Effector memory CD8-positive, alpha-beta T cell (primary cell): Measurements from ENCODE around the gene CITED4.
A peak's percentile ranks its signal among the peaks of the same experiment; 100 is the strongest.

Experiments
- ATAC-seq: fragments of 150-1000 bp; cut with Tn5 transposase; replicated peaks from 2 replicates; pipeline ENCODE4 v1.10.0; 2021; ENCODE audit warnings: mild to moderate bottlenecking, moderate library complexity
- DNase-seq, 3 experiments: peaks; one replicate each; pipeline ENCODE4 v3.0.0; 2021
- H3K27ac Mint-ChIP-seq, 2 donors: one replicate each; pipeline ENCODE4 v1.8.0; 2022; ENCODE audit warnings: mild to moderate bottlenecking in 2 of 2, mixed read lengths in 2 of 2, moderate library complexity in 2 of 2
- H3K27me3 Mint-ChIP-seq, 2 donors: one replicate each; pipeline ENCODE4 v1.8.0; 2022; ENCODE audit warnings: mixed read lengths in 2 of 2
- H3K36me3 Mint-ChIP-seq: one replicate; pipeline ENCODE4 v1.8.0; 2022; ENCODE audit warnings: mild to moderate bottlenecking, moderate library complexity, mixed read lengths; ENCODE audit not compliant: insufficient read depth
- H3K4me1 Mint-ChIP-seq, 2 donors: one replicate each; pipeline ENCODE4 v1.8.0; 2022; ENCODE audit warnings: low read depth in 2 of 2, mixed read lengths in 2 of 2
- H3K4me3 Mint-ChIP-seq, 2 donors: one replicate each; pipeline ENCODE4 v1.8.0; 2022; ENCODE audit warnings: mild to moderate bottlenecking in 2 of 2, mixed read lengths in 2 of 2, moderate library complexity in 2 of 2
- H3K9me3 Mint-ChIP-seq, 2 donors: one replicate each; pipeline ENCODE4 v1.8.0; 2022; ENCODE audit warnings: mixed read lengths in 2 of 2

Gene CITED4

GRCh38 chr1:40878906-40879305 lies 16.7 kb upstream of the CITED4 start:
- ATAC-seq = no peak

GRCh38 chr1:40877698-40878097 lies 15.5 kb upstream of the CITED4 start:
- Mint-ChIP-seq H3K27ac (peak overlapping the region; percentile 55 to 91), H3K9me3 (no peaks in the 10 kb centered on the region), H3K36me3 (no peaks in the 10 kb centered on the region), H3K27me3 (peaks cover 3 to 19% of the 10 kb centered on the region in 2 donors), H3K4me3 (peak overlapping the region in 1 of 2 donors; percentile 12), H3K4me1 (peaks cover 25 to 35% of the 10 kb centered on the region in 2 donors)
- DNase-seq = no peak
- no peak for ATAC-seq

More at GRCh38 chr1:40878906-40879305, 16.7 kb upstream of the CITED4 start:
- no peaks in the 10 kb centered on the region for H3K9me3 Mint-ChIP-seq
- H3K36me3 Mint-ChIP-seq = no peaks in the 10 kb centered on the region
- no peak overlapping the region for H3K27ac Mint-ChIP-seq
- no peak overlapping the region for H3K4me3 Mint-ChIP-seq
- peaks cover 13 to 31% of the 10 kb centered on the region in 2 donors for H3K27me3 Mint-ChIP-seq
- DNase-seq = no peak
- peaks cover 28 to 32% of the 10 kb centered on the region in 2 donors for H3K4me1 Mint-ChIP-seq

- H3K4me1 Mint-ChIP-seq = peaks cover 25 to 35% of the 10 kb centered on the region in 2 donors
- DNase-seq = no peak
- H3K9me3 Mint-ChIP-seq = no peaks in the 10 kb centered on the region
- peak overlapping the region; percentile 55 to 91 for H3K27ac Mint-ChIP-seq
- peak overlapping the region in 1 of 2 donors; percentile 12 for H3K4me3 Mint-ChIP-seq
- H3K27me3 Mint-ChIP-seq = peaks cover 0 to 13% of the 10 kb centered on the region in 2 donors
- no peaks in the 10 kb centered on the region for H3K36me3 Mint-ChIP-seq
- ATAC-seq = no peak
Observed at GRCh38 chr1:40876891-40877290, 14.7 kb upstream of the CITED4 start.

GRCh38 chr1:40876436-40876761 lies 14.2 kb upstream of the CITED4 start:
- peak overlapping the region; percentile 66 to 91 for H3K27ac Mint-ChIP-seq

GRCh38 chr1:40873863-40874472 lies 11.8 kb upstream of the CITED4 start:
- Mint-ChIP-seq H3K36me3 (no peaks in the 10 kb centered on the region), H3K27me3 (no peaks in the 10 kb centered on the region), H3K4me1 (peaks cover 25 to 35% of the 10 kb centered on the region in 2 donors), H3K4me3 (no peak overlapping the region), H3K27ac (no peak overlapping the region), H3K9me3 (no peaks in the 10 kb centered on the region)
- ATAC-seq (no peak), DNase-seq (no peak)

More at GRCh38 chr1:40876436-40876761, 14.2 kb upstream of the CITED4 start:
- Mint-ChIP-seq H3K36me3 (no peaks in the 10 kb centered on the region), H3K9me3 (no peaks in the 10 kb centered on the region), H3K27me3 (peaks cover 0 to 13% of the 10 kb centered on the region in 2 donors), H3K4me3 (no peak overlapping the region), H3K4me1 (peaks cover 25 to 35% of the 10 kb centered on the region in 2 donors)
- DNase-seq = no peak
- no peak for ATAC-seq

GRCh38 chr1:40872276-40872675 lies 10.1 kb upstream of the CITED4 start:
- H3K4me3 Mint-ChIP-seq = no peak overlapping the region
- no peaks in the 10 kb centered on the region for H3K36me3 Mint-ChIP-seq
- no peak for DNase-seq
- no peaks in the 10 kb centered on the region for H3K27me3 Mint-ChIP-seq
- peaks cover 21 to 25% of the 10 kb centered on the region in 2 donors for H3K4me1 Mint-ChIP-seq
- no peaks in the 10 kb centered on the region for H3K9me3 Mint-ChIP-seq
- no peak overlapping the region for H3K27ac Mint-ChIP-seq
- no peak for ATAC-seq

- Mint-ChIP-seq H3K36me3 (no peaks in the 10 kb centered on the region), H3K9me3 (no peaks in the 10 kb centered on the region), H3K4me3 (no peak overlapping the region), H3K27ac (no peak overlapping the region), H3K4me1 (peaks cover 3 to 7% of the 10 kb centered on the region in 2 donors), H3K27me3 (no peaks in the 10 kb centered on the region)
- ATAC-seq (no peak), DNase-seq (no peak)
Observed at GRCh38 chr1:40870135-40870728, 8.1 kb upstream of the CITED4 start.

- ATAC-seq (no peak), DNase-seq (no peak)
- Mint-ChIP-seq H3K9me3 (no peaks in the 10 kb centered on the region), H3K4me3 (no peak overlapping the region), H3K4me1 (peaks cover 0 to under 1% of the 10 kb centered on the region in 2 donors), H3K36me3 (no peaks in the 10 kb centered on the region), H3K27ac (no peak overlapping the region), H3K27me3 (no peaks in the 10 kb centered on the region)
Observed at GRCh38 chr1:40868051-40868723, 6.0 kb upstream of the CITED4 start.

GRCh38 chr1:40861224-40862003 lies 749 bp downstream of the CITED4 start:
- peak in 2 of 3 experiments; percentile 19 to 21 for DNase-seq

GRCh38 chr1:40860706-40861223 lies 1.4 kb downstream of the CITED4 start:
- peaks cover 5% of the 10 kb centered on the region for H3K36me3 Mint-ChIP-seq
- peak overlapping the region; percentile 75 to 93 for H3K27ac Mint-ChIP-seq
- H3K4me3 Mint-ChIP-seq = peak overlapping the region; percentile 84 to 85
- no peaks in the 10 kb centered on the region for H3K9me3 Mint-ChIP-seq
- ATAC-seq (no peak), DNase-seq (no peak)
- peaks cover 4 to 11% of the 10 kb centered on the region in 2 donors for H3K4me1 Mint-ChIP-seq
- H3K27me3 Mint-ChIP-seq = peaks cover 0 to 8% of the 10 kb centered on the region in 2 donors

More at GRCh38 chr1:40861224-40862003, 749 bp downstream of the CITED4 start:
- H3K9me3 Mint-ChIP-seq = no peaks in the 10 kb centered on the region
- peaks cover 0 to 8% of the 10 kb centered on the region in 2 donors for H3K27me3 Mint-ChIP-seq
- H3K36me3 Mint-ChIP-seq = peaks cover 5% of the 10 kb centered on the region
- peak overlapping the region; percentile 75 to 93 for H3K27ac Mint-ChIP-seq
- H3K4me1 Mint-ChIP-seq = peaks cover 4 to 11% of the 10 kb centered on the region in 2 donors
- peak overlapping the region; percentile 84 to 85 for H3K4me3 Mint-ChIP-seq
- peak; percentile 23 for ATAC-seq

GRCh38 chr1:40858856-40859416 lies 3.2 kb downstream of the CITED4 start:
- Mint-ChIP-seq H3K4me1 (peaks cover 4 to 11% of the 10 kb centered on the region in 2 donors), H3K27ac (no peak overlapping the region), H3K4me3 (no peak overlapping the region), H3K27me3 (peaks cover 0 to 8% of the 10 kb centered on the region in 2 donors), H3K9me3 (no peaks in the 10 kb centered on the region), H3K36me3 (peaks cover 5% of the 10 kb centered on the region)
- DNase-seq (no peak), ATAC-seq (no peak)

- Mint-ChIP-seq H3K4me3 (no peak overlapping the region), H3K27ac (no peak overlapping the region), H3K4me1 (peaks cover 4 to 9% of the 10 kb centered on the region in 2 donors), H3K36me3 (peaks cover 5% of the 10 kb centered on the region), H3K9me3 (no peaks in the 10 kb centered on the region), H3K27me3 (peaks cover 0 to 8% of the 10 kb centered on the region in 2 donors)
- ATAC-seq = no peak
- DNase-seq = no peak
Observed at GRCh38 chr1:40857737-40858136, 4.4 kb downstream of the CITED4 start.
